BJ (cell line): ENCODE data around the gene FAM81A. TPM values are rescaled to one million over a fixed set of nuclear protein-coding genes. Genes with fewer than 3 reads are reported as not detected.

Experiments
- CTCF ChIA-PET: fragments of 350-600 bp; formaldehyde crosslinking; extraction: SDS; loops from one replicate; lab custom pipeline; 2021; ENCODE audit warnings: antibody characterized with exemption, inconsistent platforms; lab: Yijun Ruan, JAX
- POLR2A ChIA-PET: fragments of 300-600 bp; sonication (Branson Sonifier 250); formaldehyde crosslinking; extraction: SDS; loops from one replicate; lab custom pipeline; 2021; ENCODE audit warnings: antibody characterized with exemption; lab: Charles Lee
- DNase-seq: peaks from one replicate; pipeline ENCODE4 v3.0.0-alpha.2; 2011; ENCODE audit warnings: low read depth
- H3K27me3 ChIP-seq: 2 replicates; pipeline ENCODE4 v1.6.0; 2011; ENCODE audit warnings: low read length; ENCODE audit not compliant: control insufficient read depth, insufficient read depth
- H3K36me3 ChIP-seq: 2 replicates; pipeline ENCODE4 v1.5.1; 2011; ENCODE audit warnings: low read length; ENCODE audit not compliant: control insufficient read depth, insufficient read depth
- H3K4me3 ChIP-seq: 2 replicates; pipeline ENCODE4 v1.5.1; 2011; ENCODE audit warnings: low read depth, mild to moderate bottlenecking, control low read depth, low read length
- polyA plus RNA-seq: library from polyadenylated mRNA; depleted of rRNA; stranded (reverse); fragments of >200 nt; gene quantifications from 2 replicates; pipeline ENCODE4 v1.2.3, GENCODE V29; 2011
- TF ChIP-seq, protein P1 (sequence below): IDR thresholded peaks from 2 replicates; pipeline ENCODE4 v1.5.1; 2011; ENCODE audit warnings: low read depth, mild to moderate bottlenecking, control low read depth, inconsistent platforms, low read length, moderate library complexity; ENCODE audit not compliant: insufficient read depth

Gene FAM81A
- polyA plus RNA-seq, 1 experiment, result not detected

DNA sequence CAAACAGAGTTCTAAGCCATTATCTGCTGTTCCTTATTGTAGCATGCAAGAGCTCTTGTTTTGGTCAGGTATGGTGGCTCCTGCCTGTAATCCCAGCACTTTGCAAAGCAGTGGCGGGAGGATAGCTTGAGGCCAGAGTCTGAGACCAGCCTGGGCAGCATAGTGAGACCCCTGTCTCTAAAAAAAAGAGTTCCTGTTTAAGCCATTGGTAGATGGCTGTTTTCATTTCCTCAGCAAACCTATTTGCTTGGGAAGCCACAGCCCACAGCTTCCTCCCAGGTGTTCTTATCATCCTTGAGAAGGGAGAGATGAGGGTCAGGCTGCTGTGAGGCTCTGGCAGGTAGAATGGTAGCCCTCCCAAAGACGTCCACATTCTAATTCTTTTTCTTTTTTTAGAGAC lies 24.4 kb upstream of the FAM81A start:
- ChIA-PET CTCF (interaction anchor here (1.3 kb wide), 1 partner anchor 434 kb away, joined by 4 read pairs; no protein-coding TSS in a partner anchor), POLR2A (no interaction called here)
- Histone ChIP-seq H3K4me3 (no peak overlapping the region), H3K27me3 (peaks cover 2% of the 10 kb centered on the region; the same call in 1 of the 2 replicates), H3K36me3 (no peaks in the 10 kb centered on the region)
- no peak for DNase-seq
- TF ChIP-seq, protein P1, sequence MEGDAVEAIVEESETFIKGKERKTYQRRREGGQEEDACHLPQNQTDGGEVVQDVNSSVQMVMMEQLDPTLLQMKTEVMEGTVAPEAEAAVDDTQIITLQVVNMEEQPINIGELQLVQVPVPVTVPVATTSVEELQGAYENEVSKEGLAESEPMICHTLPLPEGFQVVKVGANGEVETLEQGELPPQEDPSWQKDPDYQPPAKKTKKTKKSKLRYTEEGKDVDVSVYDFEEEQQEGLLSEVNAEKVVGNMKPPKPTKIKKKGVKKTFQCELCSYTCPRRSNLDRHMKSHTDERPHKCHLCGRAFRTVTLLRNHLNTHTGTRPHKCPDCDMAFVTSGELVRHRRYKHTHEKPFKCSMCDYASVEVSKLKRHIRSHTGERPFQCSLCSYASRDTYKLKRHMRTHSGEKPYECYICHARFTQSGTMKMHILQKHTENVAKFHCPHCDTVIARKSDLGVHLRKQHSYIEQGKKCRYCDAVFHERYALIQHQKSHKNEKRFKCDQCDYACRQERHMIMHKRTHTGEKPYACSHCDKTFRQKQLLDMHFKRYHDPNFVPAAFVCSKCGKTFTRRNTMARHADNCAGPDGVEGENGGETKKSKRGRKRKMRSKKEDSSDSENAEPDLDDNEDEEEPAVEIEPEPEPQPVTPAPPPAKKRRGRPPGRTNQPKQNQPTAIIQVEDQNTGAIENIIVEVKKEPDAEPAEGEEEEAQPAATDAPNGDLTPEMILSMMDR, result no peak

DNA sequence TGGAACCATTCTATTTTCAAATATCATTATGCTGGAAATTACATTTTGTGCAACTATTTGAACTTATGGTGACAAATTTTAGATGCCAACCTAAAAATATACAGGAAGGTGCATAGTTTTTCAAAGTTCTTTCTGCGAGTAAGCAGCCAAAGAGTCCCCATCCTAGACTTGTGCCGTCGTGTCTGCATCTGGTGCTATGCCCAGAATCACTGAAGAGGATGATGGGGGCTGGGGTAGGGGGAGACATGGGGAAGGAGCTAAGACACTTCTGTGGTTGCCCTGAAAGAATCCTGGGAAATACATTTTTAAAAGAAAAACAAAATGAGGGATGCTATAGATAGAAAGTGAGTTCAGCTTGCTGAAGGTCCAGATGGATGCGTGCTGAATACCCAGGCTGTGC lies 21.2 kb upstream of the FAM81A start:
- CTCF ChIA-PET, result interaction anchor here (0.8 kb wide), 1 partner anchor 171 kb away, joined by 3 read pairs; no protein-coding TSS in a partner anchor
- H3K4me3 ChIP-seq, result no peak overlapping the region
- no peaks in the 10 kb centered on the region for H3K36me3 ChIP-seq
- POLR2A ChIA-PET, result no interaction called here
- peaks cover 9% of the 10 kb centered on the region for H3K27me3 ChIP-seq
- TF ChIP-seq, protein P1, result no peak
- no peak for DNase-seq

DNA sequence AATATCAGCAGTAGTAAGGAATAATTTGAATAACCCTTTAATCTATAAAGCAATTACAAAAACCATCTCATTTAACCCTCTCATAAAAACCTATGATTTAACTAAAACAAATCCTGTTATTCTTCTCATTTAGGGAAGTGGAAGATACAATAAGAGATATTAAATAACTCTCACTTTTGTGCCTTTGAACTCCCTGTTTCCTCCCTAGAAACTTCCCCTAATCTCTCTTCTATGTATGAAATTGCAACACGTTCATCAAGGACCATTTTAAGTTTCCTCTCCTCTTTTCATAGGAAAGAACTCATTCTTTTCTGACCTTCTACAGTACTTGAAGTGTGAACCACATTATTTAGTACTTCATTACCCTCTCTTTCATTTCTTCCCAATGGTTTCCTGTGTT lies 18.8 kb upstream of the FAM81A start:
- H3K27me3 ChIP-seq, result peaks cover 12% of the 10 kb centered on the region
- TF ChIP-seq, protein P1, result no peak
- CTCF ChIA-PET, result interaction anchor here (0.7 kb wide), 1 partner anchor 10 kb away, joined by 3 read pairs; no protein-coding TSS in a partner anchor
- POLR2A ChIA-PET, result no interaction called here
- DNase-seq, result no peak
- no peaks in the 10 kb centered on the region for H3K36me3 ChIP-seq
- H3K4me3 ChIP-seq, result no peak overlapping the region

DNA sequence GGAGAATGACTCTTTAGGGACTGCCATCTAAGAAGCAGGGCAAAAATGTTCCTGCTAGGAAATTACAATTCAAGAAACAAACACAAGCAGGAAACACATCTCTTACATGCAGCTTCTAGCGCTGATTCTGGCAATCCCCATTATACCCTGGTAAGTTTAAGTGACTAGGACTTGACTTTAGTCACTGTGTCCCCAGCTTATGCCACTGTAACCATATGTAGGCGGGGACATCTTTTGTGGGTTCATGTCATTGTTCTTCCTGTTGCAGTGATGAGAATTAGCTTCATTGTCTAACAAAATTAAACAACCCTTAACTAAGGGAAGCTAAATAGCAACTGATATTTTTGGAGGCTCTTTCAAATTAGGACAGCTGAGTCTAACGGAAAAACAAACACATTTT lies 17.9 kb upstream of the FAM81A start:
- ChIA-PET POLR2A (no interaction called here), CTCF (interaction anchor here (0.9 to 1.2 kb wide), 2 partner anchors 14 to 464 kb away, joined by 3 to 5 read pairs; no protein-coding TSS in a partner anchor)

DNA sequence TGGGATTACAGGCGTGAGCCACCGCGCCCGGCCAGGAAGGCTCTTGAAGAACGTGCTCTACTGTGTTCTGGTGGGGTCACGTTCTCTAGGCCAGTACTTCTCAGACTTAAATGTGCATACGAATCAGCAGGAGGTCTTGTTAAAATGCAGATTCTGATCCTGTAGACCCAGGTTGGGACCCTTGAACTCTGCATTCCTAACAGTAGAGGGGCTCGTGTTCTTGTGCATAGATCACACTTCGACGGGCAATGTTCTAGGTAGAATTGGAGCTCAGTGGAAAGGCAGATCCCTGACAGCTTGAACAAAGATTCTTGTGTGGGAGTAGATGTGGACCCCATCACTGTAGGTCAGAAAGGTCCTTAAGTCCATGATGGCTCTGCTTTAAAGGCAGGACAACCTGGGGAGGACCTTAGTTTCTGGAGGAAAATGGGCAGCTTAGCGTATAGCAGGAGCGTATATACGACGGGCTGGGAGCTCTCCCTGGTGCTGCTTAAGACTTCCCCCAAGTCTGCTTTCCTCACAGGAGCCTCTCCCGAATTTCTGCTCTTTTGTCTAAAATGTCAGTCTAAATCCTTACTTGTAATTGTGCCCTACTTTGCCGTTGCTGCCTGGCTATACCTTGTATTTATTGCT lies 16.9 kb upstream of the FAM81A start:
- Histone ChIP-seq H3K4me3 (no peak overlapping the region), H3K36me3 (no peaks in the 10 kb centered on the region), H3K27me3 (peaks cover 11% of the 10 kb centered on the region)
- CTCF ChIA-PET, result interaction anchor here (1.1 kb wide), 1 partner anchor 9 kb away, joined by 5 read pairs; no protein-coding TSS in a partner anchor
- POLR2A ChIA-PET, result no interaction called here
- no peak for DNase-seq
- TF ChIP-seq, protein P1, result no peak

More for the DNA sequence above, 17.9 kb upstream of the FAM81A start:
- TF ChIP-seq, protein P1, result no peak
- Histone ChIP-seq H3K4me3 (no peak overlapping the region), H3K27me3 (peaks cover 12% of the 10 kb centered on the region), H3K36me3 (no peaks in the 10 kb centered on the region)
- DNase-seq, result no peak
